Measurements from ENCODE around the gene FLT3.

DNA sequence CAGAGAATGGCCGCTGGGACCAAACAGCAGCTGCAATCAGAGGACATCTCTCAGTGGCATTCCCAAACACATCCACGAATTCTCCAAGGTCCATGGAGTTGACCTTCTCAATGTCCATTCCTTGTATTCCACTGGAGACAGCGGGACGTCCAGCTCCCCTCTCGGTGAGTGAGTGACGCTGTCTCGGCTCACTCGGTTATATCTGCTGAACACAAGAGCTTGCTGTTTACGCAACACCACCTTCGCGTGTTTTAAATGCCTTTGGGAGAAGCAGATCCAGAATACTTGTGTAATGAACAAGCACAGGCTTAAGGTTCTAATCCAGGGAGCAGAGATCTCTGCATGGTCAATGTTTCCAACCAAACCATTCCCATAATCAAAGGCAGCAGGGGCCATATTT lies 111.9 kb downstream of the FLT3 start, which contains the start of gene URAD:
- no peak for TF ChIP-seq CTCF (IDR thresholded peaks at IDR 0.05)
- no peak for TF ChIP-seq EZH2 (IDR thresholded peaks at IDR 0.05; ENCODE audit: borderline replicate concordance, insufficient read depth, low read depth, low read length, poor library complexity, severe bottlenecking)
